Measurements from ENCODE around the gene DIS3L2. TPM values are rescaled to one million over a fixed set of nuclear protein-coding genes. Genes with fewer than 3 reads are reported as not detected.

Gene DIS3L2
- polyA plus RNA-seq, 1 experiment, result 8.2 TPM

DNA sequence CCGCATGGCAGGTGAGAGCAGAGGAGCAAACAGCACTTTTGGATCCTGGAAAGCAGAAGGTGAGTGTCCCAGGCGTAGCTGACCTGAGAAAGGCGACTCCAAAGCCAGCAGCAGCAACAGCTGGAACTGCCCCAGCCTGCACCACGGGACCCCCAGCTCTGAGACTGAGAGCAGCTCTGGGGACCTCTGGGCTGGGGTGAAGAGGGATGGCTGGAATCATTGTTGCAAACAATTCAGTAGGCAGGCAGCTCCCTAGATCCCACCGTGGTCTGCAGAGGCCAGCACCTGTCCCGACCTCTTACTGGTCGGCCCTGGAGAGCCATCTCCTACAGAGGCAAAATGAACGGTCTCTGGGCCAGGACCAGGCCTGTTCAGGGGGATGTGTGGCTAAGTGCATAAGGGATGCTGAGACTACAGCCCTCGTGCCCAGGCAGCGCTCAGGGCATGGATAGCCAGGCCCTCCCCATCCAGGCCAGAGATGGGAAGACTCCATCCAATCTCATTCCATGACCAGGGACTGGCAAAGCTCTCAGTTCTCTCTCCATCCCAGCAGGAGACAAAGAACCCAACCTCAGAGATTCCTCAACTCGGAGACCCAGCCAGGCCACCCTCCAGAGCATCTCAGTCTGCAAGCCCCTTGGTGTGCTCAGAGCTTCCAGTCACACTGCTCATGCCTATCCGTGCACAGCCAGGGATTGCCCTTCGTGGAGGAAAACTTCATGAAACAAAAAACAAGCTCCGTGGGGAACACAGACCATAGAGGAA is 378.8 kb downstream of the DIS3L2 start:
- TF ChIP-seq, protein P1, sequence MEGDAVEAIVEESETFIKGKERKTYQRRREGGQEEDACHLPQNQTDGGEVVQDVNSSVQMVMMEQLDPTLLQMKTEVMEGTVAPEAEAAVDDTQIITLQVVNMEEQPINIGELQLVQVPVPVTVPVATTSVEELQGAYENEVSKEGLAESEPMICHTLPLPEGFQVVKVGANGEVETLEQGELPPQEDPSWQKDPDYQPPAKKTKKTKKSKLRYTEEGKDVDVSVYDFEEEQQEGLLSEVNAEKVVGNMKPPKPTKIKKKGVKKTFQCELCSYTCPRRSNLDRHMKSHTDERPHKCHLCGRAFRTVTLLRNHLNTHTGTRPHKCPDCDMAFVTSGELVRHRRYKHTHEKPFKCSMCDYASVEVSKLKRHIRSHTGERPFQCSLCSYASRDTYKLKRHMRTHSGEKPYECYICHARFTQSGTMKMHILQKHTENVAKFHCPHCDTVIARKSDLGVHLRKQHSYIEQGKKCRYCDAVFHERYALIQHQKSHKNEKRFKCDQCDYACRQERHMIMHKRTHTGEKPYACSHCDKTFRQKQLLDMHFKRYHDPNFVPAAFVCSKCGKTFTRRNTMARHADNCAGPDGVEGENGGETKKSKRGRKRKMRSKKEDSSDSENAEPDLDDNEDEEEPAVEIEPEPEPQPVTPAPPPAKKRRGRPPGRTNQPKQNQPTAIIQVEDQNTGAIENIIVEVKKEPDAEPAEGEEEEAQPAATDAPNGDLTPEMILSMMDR (IDR thresholded peaks at IDR 0.05; ENCODE audit: low read depth, low read length), result no peak
- Histone ChIP-seq H3K4me3 (ENCODE audit: low read depth, low read length) (no peak overlapping the region), H3K27me3 (ENCODE audit: control insufficient read depth, insufficient read depth, low read length) (no peaks in the 10 kb centered on the region), H3K9me3 (ENCODE audit: control insufficient read depth, insufficient read depth, low read length) (peaks cover 2% of the 10 kb centered on the region; the same call in 1 of the 2 replicates), H3K27ac (ENCODE audit: low read depth, low read length) (no peak overlapping the region)
- ChIA-PET POLR2A (no interaction called here), CTCF (interaction anchor here (0.6 to 2.3 kb wide), 3 partner anchors 14 to 97 kb away, joined by 3 to 11 read pairs (median 3); no protein-coding TSS in a partner anchor)
- DNase-seq (ENCODE audit: low read depth, low spot score), result no peak

DNA sequence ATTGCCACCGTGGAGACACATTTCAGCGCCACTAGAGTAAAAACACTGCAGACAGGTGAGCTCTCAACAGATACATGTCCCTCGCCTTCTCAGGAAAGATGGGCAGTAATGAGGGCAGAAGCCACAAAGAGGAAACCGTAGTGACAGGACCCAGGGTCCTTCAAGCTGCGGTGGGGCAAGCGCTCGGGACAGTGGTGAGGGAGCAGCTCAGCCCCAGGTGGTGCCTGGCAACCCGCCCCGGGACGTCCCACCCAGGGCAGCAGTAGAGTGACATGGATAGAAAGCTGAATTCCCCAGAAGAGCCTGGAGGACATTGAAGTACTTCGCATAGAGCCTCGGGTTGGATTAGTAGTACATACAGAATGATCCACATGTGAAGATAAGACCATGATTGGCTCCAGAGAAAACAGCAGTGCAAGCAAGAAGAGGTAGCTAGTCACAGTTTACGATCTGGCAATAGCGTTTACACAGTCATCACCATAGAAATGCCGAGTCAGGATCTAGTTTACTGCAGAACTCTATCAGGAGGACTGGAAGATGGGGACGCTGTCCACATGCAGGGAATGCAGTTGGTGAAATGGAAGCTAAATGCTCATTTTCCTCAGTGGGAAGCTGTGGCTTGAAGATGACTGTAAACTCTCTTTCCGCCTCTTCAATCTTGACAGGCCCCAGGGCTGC is 379.7 kb downstream of the DIS3L2 start:
- Histone ChIP-seq H3K4me3 (ENCODE audit: low read depth, low read length) (no peak overlapping the region), H3K27me3 (ENCODE audit: control insufficient read depth, insufficient read depth, low read length) (no peaks in the 10 kb centered on the region), H3K27ac (ENCODE audit: low read depth, low read length) (no peak overlapping the region), H3K9me3 (ENCODE audit: control insufficient read depth, insufficient read depth, low read length) (peaks cover 2% of the 10 kb centered on the region; the same call in 1 of the 2 replicates)
- POLR2A ChIA-PET, result no interaction called here
- CTCF ChIA-PET, result interaction anchor here (1.0 to 2.3 kb wide), 3 partner anchors 15 to 440 kb away, joined by 3 to 11 read pairs (median 3); no protein-coding TSS in a partner anchor
- TF ChIP-seq, protein P1 (IDR thresholded peaks at IDR 0.05; ENCODE audit: low read depth, low read length), result no peak
- no peak for DNase-seq (ENCODE audit: low read depth, low spot score)

DNA sequence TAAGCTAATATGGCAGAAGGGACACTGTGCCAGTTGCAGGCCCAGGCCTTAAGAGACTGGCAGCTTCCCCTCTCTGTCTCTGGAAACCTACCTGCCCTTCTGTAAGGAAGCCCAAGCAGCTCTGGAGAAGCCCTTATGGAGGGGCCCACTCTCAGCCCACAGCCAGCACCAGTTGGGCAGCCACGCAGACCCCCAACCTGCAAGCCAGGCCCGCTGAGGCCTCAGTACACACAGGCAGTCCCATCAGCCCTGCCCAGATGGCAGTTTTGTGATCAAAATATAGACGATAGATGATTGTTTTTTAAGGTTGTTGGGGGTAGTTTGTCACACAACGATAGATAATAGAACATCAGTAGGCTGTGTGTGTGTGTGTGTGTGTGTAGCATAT is 380.2 kb downstream of the DIS3L2 start:
- Histone ChIP-seq H3K27ac (ENCODE audit: low read depth, low read length) (no peak overlapping the region), H3K9me3 (ENCODE audit: control insufficient read depth, insufficient read depth, low read length) (peaks cover 2% of the 10 kb centered on the region; the same call in 1 of the 2 replicates), H3K27me3 (ENCODE audit: control insufficient read depth, insufficient read depth, low read length) (peaks cover under 1% of the 10 kb centered on the region), H3K4me3 (ENCODE audit: low read depth, low read length) (no peak overlapping the region)
- TF ChIP-seq, protein P1 (IDR thresholded peaks at IDR 0.05; ENCODE audit: low read depth, low read length), result no peak
- CTCF ChIA-PET, result interaction anchor here (1.2 to 2.3 kb wide), 2 partner anchors 16 to 440 kb away, joined by 3 to 11 read pairs; no protein-coding TSS in a partner anchor
- no peak for DNase-seq (ENCODE audit: low read depth, low spot score)
- POLR2A ChIA-PET, result no interaction called here

DNA sequence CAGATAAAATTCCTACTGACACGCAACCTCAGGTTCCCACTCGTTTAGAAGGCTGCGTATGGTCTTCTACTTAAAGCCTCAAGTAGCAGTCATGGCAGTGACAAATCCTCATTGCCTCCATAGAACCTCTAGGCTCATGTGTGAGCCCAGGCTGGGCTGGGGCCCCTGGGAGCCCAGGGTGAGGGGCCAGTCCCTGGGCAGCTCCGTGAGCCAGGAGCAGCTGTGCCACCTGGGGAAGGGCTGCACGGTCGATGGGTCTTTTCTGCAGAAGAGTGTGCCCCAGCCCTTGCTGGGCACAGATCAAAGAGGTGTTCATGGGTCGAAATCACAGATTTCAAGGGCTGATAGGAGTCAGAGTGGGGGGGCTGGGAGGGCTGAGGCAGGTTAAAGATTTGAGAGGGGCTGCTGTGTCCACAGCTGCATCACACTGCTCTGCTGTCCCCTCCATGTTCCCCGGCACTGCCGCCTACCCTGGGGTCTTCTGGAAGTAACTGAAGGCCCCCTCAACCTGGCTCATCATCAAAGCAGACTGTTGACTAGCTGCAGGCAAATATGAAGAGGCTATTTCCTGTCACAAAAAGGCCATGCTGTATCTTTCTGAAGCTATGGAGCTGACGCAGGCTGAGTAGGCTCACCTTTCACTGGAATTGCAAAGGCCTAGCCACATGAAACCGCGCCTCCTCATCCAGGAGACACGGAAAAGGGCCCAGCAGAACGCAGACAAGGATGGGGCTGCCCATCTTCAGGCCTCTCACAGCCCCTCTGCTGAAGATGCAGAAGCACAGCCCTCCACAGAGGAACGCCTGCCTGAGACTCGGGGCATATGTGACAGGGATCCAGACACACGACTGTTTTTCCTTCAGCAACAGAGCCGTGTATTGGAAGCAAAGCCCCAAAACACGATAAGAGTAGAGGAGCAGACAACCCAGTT is 381.4 kb downstream of the DIS3L2 start:
- peaks cover 2% of the 10 kb centered on the region; the same call in 1 of the 2 replicates for H3K9me3 ChIP-seq (ENCODE audit: control insufficient read depth, insufficient read depth, low read length)
- H3K27me3 ChIP-seq (ENCODE audit: control insufficient read depth, insufficient read depth, low read length), result peaks cover 2% of the 10 kb centered on the region
- H3K4me3 ChIP-seq (ENCODE audit: low read depth, low read length), result no peak overlapping the region
- no peak overlapping the region for H3K27ac ChIP-seq (ENCODE audit: low read depth, low read length)
- DNase-seq (ENCODE audit: low read depth, low spot score), result no peak
- TF ChIP-seq, protein P1 (IDR thresholded peaks at IDR 0.05; ENCODE audit: low read depth, low read length), result no peak
- POLR2A ChIA-PET, result no interaction called here
- CTCF ChIA-PET, result interaction anchor here (1.0 to 1.5 kb wide), 3 partner anchors 17 to 442 kb away, joined by 3 read pairs; no protein-coding TSS in a partner anchor

All from AG04450 (cell line).